Suppressor macrophage treated with lipopolysaccharide for 4 hours (primary cell): Measurements from ENCODE around the gene SERPINB12.

Source experiments
- DNase-seq: peaks from one replicate; pipeline ENCODE4 v3.0.0-alpha.2; 2020

Gene SERPINB12

GRCh38 chr18:63604791-63605567 is 62.8 kb downstream of the SERPINB12 start:
- no peak for DNase-seq

- DNase-seq = no peak
Observed at GRCh38 chr18:63606526-63606925, 64.4 kb downstream of the SERPINB12 start.

- DNase-seq = no peak
Observed at GRCh38 chr18:63613420-63613819, 71.3 kb downstream of the SERPINB12 start.

- DNase-seq = no peak
Observed at GRCh38 chr18:63617049-63617914, 75.1 kb downstream of the SERPINB12 start.

- no peak for DNase-seq
Observed at GRCh38 chr18:63617915-63618234, 75.7 kb downstream of the SERPINB12 start.
